ENCODE measurements around the gene CPT2. TPM values are rescaled to one million over a fixed set of nuclear protein-coding genes. Genes with fewer than 3 reads are reported as not detected.
"Not testable (repeated sequence)": the region's sequence is repeated elsewhere in the genome, so short reads cannot be mapped to it uniquely, and the experiment has no call there.

The CPT2 gene
- total RNA-seq, 1 donor from 2014 or later: 23.3 TPM

GRCh38 chr1:53182111-53182593, 14.5 kb upstream of the CPT2 start:
- DNase-seq (ENCODE audit: low read depth): peak; percentile 74

GRCh38 chr1:53182716-53183094, 13.9 kb upstream of the CPT2 start:
- no peak for DNase-seq (ENCODE audit: low read depth)

DNA sequence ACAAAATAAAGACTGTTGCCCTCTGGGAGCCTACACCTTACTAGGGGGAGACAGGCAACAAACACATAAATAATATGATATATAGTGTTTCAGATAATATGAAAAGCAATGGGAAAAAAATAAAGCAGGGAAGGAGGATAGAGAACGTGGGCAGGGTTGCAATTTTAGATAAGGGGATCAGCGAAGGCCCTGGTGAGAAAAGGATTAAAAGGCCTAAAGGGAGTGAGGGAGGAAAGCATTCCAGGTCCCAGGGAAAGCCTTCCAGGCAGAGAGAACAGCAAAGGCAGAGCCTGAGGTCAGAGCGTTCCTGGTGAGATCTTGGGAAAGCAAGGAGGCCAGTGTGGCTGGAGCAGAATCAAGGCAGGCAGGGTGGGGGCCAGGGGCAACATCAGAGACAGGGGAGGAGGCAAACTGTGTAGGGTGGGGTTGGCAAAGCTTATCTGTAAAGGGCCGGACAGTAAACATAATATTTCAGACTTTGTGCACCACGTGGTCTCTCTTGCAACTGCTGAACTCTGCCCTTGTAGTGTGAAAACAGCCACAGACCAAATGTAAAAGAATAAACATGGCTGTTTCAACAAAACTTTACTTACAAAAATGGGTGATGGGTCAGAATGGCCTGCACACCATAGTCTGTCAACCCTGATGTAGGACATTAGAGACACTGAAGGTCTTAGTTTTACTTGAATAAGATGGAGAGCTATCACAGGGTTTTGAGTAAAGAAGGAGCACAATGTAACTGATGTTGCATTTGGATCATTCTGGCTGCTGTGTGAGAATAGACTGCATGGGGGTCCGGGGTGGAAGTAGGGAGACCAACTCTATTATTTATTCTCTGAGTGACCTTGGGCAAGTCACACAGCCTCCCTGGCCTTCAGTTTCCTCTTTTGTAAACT, 13.3 kb upstream of the CPT2 start:
- no peak for DNase-seq (ENCODE audit: low read depth)

DNA sequence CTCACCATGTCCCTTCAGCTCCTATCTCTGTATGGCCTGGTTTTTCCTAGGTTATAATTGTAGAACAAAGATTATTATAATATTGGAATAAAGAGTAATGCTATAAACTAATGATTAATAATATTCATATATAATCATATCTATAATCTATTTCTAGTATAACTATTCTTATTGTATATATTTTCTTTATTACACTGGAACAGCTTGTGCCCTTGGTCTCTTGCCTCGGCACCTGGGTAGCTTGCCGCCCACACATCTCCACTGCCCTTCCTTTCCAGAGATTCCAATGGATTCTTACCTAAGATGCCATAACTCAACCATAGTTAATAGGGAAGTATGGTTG, 10.7 kb upstream of the CPT2 start:
- not testable (repeated sequence) for DNase-seq (ENCODE audit: low read depth)

- no peak for DNase-seq (ENCODE audit: low read depth)
These were observed 10.1 kb upstream of the CPT2 start for GRCh38 chr1:53186533-53186932.

- DNase-seq (ENCODE audit: low read depth): no peak
These were observed 9.2 kb upstream of the CPT2 start for GRCh38 chr1:53187401-53187800.

DNA sequence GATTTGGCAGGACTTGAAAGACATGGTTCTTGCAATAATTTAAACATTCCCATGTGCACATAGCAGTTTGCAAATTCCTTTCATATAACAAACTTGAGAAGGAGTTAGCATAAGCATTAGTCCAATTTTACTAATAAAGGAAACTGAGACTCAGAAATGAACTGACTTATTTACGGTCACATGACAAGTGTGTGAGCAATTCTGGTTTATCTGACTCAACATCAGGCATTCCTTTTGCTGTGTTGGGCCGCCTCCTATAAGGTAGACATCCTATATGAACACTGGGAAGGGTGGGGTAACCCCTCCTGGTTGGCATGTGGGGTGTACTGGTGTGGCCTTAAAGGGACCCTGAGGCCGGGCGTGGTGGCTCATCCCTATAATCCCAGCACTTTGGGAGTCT, 8.5 kb upstream of the CPT2 start:
- DNase-seq (ENCODE audit: low read depth): no peak

DNA sequence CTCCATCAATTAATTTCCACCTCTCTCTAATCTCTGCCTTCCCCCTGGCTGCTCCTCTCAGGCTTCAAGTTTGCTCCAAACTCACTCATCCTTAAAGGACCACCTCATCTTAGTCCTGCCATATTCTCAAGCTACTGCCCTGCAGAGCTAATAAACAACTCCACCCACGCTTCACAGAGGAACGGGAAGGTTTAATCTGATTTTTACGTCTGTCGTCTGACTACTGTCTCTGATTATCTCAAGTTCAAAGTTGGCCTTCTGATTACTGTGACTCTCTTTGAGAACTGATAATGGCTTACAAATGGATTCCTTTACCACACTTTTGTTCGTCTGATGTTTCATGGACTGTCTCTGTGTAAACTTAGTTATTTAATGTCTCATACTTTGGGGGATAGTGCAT, 7.6 kb upstream of the CPT2 start:
- no peak for DNase-seq (ENCODE audit: low read depth)

- DNase-seq (ENCODE audit: low read depth): no peak
These were observed 6.4 kb upstream of the CPT2 start for GRCh38 chr1:53190210-53190611.

- DNase-seq (ENCODE audit: low read depth): no peak
These were observed 1.2 kb upstream of the CPT2 start for GRCh38 chr1:53195246-53196016.

DNA sequence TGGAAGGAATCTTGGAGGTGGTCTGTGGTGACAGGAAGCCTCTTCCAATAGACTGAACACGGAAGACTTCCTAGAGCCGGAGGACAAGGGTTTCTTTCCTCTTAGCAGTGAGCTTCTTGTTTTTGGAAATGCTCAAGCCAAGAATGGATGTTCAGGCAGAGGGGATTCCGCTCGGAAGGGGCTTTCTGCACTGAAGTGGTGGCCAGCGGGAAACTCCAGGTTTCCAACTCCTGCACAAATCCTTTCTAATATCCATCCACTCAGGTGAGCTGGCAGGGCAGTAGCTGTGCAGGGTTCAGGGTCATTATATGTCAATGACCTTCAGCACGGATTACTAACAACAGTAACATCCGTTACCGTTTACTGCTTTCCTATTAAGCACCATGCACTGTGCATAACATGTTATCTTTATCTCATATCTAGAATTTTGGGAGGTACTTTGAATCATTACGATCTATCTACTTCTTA, 573 bp upstream of the CPT2 start:
- DNase-seq (ENCODE audit: low read depth): no peak

DNA sequence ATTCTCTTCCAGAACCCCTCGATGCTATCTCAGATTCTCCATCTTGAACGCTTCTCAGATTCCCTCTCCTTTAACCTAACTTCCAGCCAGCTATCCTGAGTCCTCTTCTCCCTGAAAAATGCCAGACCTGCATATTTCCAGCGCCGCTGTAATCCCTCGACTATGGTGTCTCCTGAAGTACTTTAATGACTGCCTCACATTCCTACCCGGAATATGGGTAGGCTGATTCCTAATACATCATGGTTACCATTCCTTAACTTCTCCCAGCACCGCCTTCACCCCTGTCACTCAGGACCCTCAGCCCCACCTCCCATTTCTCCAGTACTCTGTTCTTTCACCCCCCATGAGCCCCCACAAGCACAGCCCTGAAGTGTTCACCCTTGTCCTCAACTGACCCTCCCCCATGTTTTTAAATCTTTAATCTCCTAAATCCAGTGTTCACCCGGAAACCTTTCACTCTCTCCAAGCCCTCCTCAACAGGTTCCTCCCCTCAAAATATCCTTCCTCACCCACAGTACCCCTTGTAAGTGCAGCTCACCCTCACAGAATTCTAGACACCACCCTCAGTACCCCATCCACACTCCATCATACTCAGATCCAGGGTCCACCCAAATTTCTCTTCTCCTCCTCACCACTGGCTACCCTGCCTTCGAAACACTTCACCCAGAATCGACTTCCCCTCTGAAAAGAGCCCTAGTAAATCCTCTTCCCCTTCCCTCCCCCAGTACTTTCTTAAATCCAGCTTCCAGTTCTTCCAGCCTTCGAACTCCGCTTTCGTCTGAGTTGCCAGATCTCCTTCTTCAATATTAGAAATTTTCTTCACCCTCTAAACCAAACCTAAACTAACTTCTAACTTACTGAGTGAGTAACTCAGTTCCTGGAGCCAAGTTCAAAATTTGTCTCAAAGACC, 922 bp downstream of the CPT2 start:
- DNase-seq (ENCODE audit: low read depth): no peak

DNA sequence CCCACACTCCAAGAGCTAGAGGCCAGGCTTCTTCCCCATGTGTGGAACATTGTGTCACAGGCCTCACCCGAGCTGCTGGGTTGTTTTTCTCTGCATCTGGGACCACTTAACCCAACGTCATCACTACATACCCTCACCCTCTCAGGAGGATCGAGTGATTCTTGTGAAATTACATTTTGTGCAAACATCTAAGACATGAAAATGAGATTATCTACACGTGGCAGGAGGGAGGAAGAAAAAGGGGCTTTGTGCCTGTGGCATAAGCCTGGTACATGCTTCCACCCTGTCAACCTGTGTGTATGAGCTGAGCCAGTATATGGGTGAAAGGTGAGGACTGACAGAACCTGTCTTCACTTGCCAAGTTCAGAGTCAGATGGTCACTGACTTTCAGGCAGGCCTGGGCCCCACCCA, 1.6 kb downstream of the CPT2 start:
- DNase-seq (ENCODE audit: low read depth): no peak

DNA sequence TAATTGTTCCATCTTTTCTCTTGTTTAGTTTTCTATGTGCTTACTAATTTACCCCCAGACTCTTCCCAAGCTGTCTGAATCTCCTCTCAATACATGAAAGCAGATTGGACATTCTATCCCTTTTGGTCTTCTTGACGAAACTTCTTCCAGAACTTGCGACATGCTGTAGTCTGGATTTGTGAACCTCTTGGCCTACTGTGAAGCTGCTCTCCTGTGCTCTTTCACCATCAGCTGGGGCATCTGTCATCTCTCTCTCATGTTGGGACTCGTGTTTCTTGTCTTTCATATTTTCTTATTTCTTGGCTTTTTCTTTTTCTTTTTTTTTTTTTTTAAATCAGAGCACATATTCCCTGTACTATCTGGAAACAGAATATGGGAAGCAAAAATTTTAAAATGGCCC, 6.8 kb downstream of the CPT2 start:
- no peak for DNase-seq (ENCODE audit: low read depth)

DNA sequence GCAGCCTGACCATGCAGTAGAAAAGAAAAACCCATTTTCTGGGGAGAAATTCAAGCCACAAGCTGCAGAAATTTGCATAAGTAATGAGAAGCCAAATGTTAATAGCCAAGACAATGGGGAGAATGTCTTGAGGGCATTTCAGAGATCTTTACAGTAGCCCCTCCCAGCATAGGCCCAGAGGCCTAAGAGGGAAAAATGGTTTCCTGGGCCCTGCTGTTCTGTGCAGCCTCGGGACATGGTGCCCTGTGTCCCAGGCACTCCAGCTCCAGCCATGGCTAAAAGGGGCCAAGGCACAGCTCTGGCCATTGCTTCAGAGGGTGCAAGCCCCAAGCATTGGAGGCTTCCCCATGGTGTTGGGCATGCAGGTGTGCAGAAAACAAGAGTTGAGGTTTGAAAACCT, 8.9 kb downstream of the CPT2 start:
- DNase-seq (ENCODE audit: low read depth): not testable (repeated sequence)

GRCh38 chr1:53206083-53206685, 9.6 kb downstream of the CPT2 start:
- DNase-seq (ENCODE audit: low read depth): not testable (repeated sequence)

DNA sequence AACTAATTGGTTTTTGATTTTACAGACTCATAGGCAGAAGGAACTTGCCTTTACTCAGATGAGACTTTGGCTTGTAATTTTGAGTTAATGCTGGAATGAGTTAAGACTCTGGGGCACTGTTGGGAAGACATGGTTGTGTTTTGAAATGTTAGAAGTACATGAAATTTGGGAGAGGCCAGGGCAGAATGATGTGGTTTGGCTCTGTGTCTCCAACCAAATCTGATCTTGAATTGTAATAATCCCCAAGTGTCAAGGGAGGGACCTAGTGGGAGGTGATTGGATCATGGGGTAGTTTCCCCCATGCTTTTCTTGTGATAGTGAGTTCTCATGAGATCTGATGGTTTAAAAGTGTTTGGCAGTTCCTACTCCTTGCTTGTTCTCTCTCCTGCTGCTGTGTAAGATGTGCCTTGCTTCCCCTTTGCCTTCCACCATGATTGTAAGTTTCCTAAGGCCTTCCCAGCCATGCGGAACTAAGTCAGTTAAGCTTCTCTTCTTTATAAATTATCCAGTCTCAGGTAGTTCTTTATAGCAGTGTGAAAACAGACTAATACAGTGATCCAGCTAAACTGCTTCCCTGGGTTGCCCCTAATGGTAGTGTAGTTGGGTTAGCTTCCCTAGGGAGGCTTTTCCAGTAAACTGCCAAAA, 10.2 kb downstream of the CPT2 start:
- DNase-seq (ENCODE audit: low read depth): no peak

- DNase-seq (ENCODE audit: low read depth): no peak
These were observed 11.1 kb downstream of the CPT2 start for GRCh38 chr1:53207726-53208125.

GRCh38 chr1:53210352-53210751, 13.7 kb downstream of the CPT2 start:
- DNase-seq (ENCODE audit: low read depth): no peak

DNA sequence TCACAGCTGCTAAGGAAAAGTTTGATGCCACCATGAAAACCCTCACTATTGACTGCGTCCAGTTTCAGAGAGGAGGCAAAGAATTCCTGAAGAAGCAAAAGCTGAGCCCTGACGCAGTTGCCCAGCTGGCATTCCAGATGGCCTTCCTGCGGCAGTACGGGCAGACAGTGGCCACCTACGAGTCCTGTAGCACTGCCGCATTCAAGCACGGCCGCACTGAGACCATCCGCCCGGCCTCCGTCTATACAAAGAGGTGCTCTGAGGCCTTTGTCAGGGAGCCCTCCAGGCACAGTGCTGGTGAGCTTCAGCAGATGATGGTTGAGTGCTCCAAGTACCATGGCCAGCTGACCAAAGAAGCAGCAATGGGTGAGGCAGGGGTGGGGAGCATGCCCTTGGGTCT, 14.3 kb downstream of the CPT2 start:
- DNase-seq (ENCODE audit: low read depth): no peak

GRCh38 chr1:53214376-53214940, 17.8 kb downstream of the CPT2 start:
- no peak for DNase-seq (ENCODE audit: low read depth)
